Activated naive CD4-positive, alpha-beta T cell treated with anti-CD3 and anti-CD28 coated beads, Interleukin-2, amount 50 U/mL, for 72 hours (primary cell): Measurements from ENCODE around the gene RBM15. TPM values are rescaled to one million over a fixed set of nuclear protein-coding genes. Genes with fewer than 3 reads are reported as not detected.

ENCODE experiments used
- ATAC-seq, 2 donors: fragments of 150-1000 bp; cut with Tn5 transposase; 2 replicates each; pipeline ENCODE4 v1.10.0; 2021; ENCODE audit warnings: mild to moderate bottlenecking in 2 of 2, moderate library complexity in 2 of 2
- DNase-seq, 2 donors: peaks; one replicate each; pipeline ENCODE4 v3.0.0; 2021 to 2022; ENCODE audit warnings: low spot score in 2 of 2
- H3K27ac Mint-ChIP-seq, 2 donors: one replicate each; pipeline ENCODE4 v1.8.0; 2022; ENCODE audit warnings: mild to moderate bottlenecking in 2 of 2, mixed read lengths in 2 of 2
- H3K36me3 Mint-ChIP-seq, 2 donors: one replicate each; pipeline ENCODE4 v1.8.0; 2022; ENCODE audit warnings: mixed read lengths in 2 of 2
- H3K9me3 Mint-ChIP-seq, 2 donors: one replicate each; pipeline ENCODE4 v1.8.0; 2022; ENCODE audit warnings: mixed read lengths in 2 of 2
- total RNA-seq, 2 donors: library from RNA; stranded (reverse); gene quantifications; one replicate each; pipeline ENCODE4 v1.2.3, GENCODE V29; 2022

The RBM15 gene
- total RNA-seq, 2 donors from 2014 or later = 71.0 to 173 TPM

- Mint-ChIP-seq H3K9me3 (no peaks in the 10 kb centered on the region), H3K27ac (no peak overlapping the region), H3K36me3 (peaks cover 0 to 17% of the 10 kb centered on the region in 2 donors)
- ATAC-seq (no peak), DNase-seq (no peak)
Measured at GRCh38 chr1:110380672-110381283, 41.6 kb downstream of the RBM15 start.

GRCh38 chr1:110383251-110383990 is 44.2 kb downstream of the RBM15 start:
- no peak for ATAC-seq
- Mint-ChIP-seq H3K36me3 (peaks cover 0 to 19% of the 10 kb centered on the region in 2 donors), H3K9me3 (no peaks in the 10 kb centered on the region), H3K27ac (peak overlapping the region in 1 of 2 donors; percentile 52)
- no peak for DNase-seq

- Mint-ChIP-seq H3K36me3 (peaks cover 0 to 11% of the 10 kb centered on the region in 2 donors), H3K27ac (no peak overlapping the region)
- ATAC-seq = no peak
Measured at GRCh38 chr1:110384581-110385321, 45.6 kb downstream of the RBM15 start.

GRCh38 chr1:110385369-110385768 is 46.2 kb downstream of the RBM15 start:
- Mint-ChIP-seq H3K9me3 (no peaks in the 10 kb centered on the region), H3K36me3 (peaks cover 0 to 7% of the 10 kb centered on the region in 2 donors), H3K27ac (peak overlapping the region in 1 of 2 donors; percentile 9)
- DNase-seq = no peak
- ATAC-seq = no peak

More at GRCh38 chr1:110384581-110385321, 45.6 kb downstream of the RBM15 start:
- H3K9me3 Mint-ChIP-seq = no peaks in the 10 kb centered on the region
- no peak for DNase-seq

GRCh38 chr1:110387048-110387754 is 48.0 kb downstream of the RBM15 start:
- Mint-ChIP-seq H3K9me3 (no peaks in the 10 kb centered on the region), H3K27ac (peak overlapping the region in 1 of 2 donors; percentile 59), H3K36me3 (peaks cover 0 to 7% of the 10 kb centered on the region in 2 donors)
- ATAC-seq (peak; percentile 41 to 94), DNase-seq (no peak)

GRCh38 chr1:110390096-110390495 is 50.9 kb downstream of the RBM15 start:
- DNase-seq (no peak), ATAC-seq (no peak)
- Mint-ChIP-seq H3K36me3 (peaks cover 0 to 7% of the 10 kb centered on the region in 2 donors), H3K27ac (no peak overlapping the region), H3K9me3 (no peaks in the 10 kb centered on the region)

- Mint-ChIP-seq H3K27ac (no peak within 1 kb of the TSS), H3K9me3 (no peaks in the 10 kb centered on the region), H3K36me3 (peaks cover 7 to 13% of the 10 kb centered on the region in 2 donors)
- DNase-seq (no peak), ATAC-seq (no peak)
Measured at GRCh38 chr1:110390692-110391245, 51.6 kb downstream of the RBM15 start, which contains the start of gene SLC16A4. Gene SLC16A4, minus strand, starts transcription at chr1:110391026. Its CDS starts 1,703 bp downstream, at chr1:110389323.

GRCh38 chr1:110393286-110393685 is 54.1 kb downstream of the RBM15 start:
- H3K27ac Mint-ChIP-seq = no peak overlapping the region
- peaks cover 9 to 10% of the 10 kb centered on the region in 2 donors for H3K36me3 Mint-ChIP-seq
- ATAC-seq (no peak), DNase-seq (no peak)
- H3K9me3 Mint-ChIP-seq = no peaks in the 10 kb centered on the region

GRCh38 chr1:110393691-110394492 is 54.7 kb downstream of the RBM15 start:
- Mint-ChIP-seq H3K36me3 (peaks cover 9 to 10% of the 10 kb centered on the region in 2 donors), H3K27ac (no peak overlapping the region), H3K9me3 (no peaks in the 10 kb centered on the region)
- DNase-seq (no peak), ATAC-seq (peak in 1 of 2 donors; percentile 24)

- Mint-ChIP-seq H3K36me3 (peaks cover 9 to 10% of the 10 kb centered on the region in 2 donors), H3K27ac (no peak overlapping the region), H3K9me3 (no peaks in the 10 kb centered on the region)
- ATAC-seq (no peak), DNase-seq (no peak)
Measured at GRCh38 chr1:110394493-110394820, 55.3 kb downstream of the RBM15 start.

Other genes with a start within 250 kb of the RBM15 start
- not detected for gene UBL4B, start 226.9 kb upstream of the RBM15 start, total RNA-seq
- gene SLC6A17, start 188.9 kb upstream of the RBM15 start, total RNA-seq = under 1 TPM in 1 of 2 donors, not detected in 1; 0.04 TPM
- 10 to 100 TPM in 1 of 2 donors, 1 to 10 TPM in 1; 8.6 to 27.1 TPM for gene KCNC4, start 129.1 kb upstream of the RBM15 start, total RNA-seq
- under 1 TPM; 0.45 to 0.87 TPM for gene SLC16A4, start 51.6 kb downstream of the RBM15 start, total RNA-seq
- 100 to 1,000 TPM; 146 to 180 TPM for gene LAMTOR5, start 68.3 kb downstream of the RBM15 start, total RNA-seq
- gene PROK1, start 111.8 kb downstream of the RBM15 start, total RNA-seq = not detected
- not detected for gene KCNA10, start 179.8 kb downstream of the RBM15 start, total RNA-seq